Sigmoid colon (tissue), 7 donors: ENCODE data around the gene TMTC1. TPM values are rescaled to one million over a fixed set of nuclear protein-coding genes. Genes with fewer than 3 reads are reported as not detected.

Experiments
- DNase-seq: peaks from one replicate; pipeline ENCODE4 v3.0.0-alpha.2; 2019
- H3K27ac ChIP-seq, 4 donors: fragments of 200-600 bp; sonication (generic); one replicate each; pipeline ENCODE4 v1.5.1; 2016 to 2019; ENCODE audit warnings: mild to moderate bottlenecking in 1 of 4
- H3K27me3 ChIP-seq, 3 donors: fragments of 200-600 bp; sonication (generic); one replicate each; pipeline ENCODE4 v1.5.1; 2019; ENCODE audit warnings: mild to moderate bottlenecking in 1 of 3
- H3K36me3 ChIP-seq, 4 donors: fragments of 200-600 bp; sonication (generic); one replicate each; pipeline ENCODE4 v1.5.1; 2016 to 2019
- H3K4me1 ChIP-seq, 4 donors: fragments of 200-600 bp; sonication (generic); one replicate each; pipeline ENCODE4 v1.5.1; 2017 to 2019
- H3K4me3 ChIP-seq, 4 donors: fragments of 200-600 bp; sonication (generic); one replicate each; pipeline ENCODE4 v1.5.1; 2017 to 2019; ENCODE audit warnings: mild to moderate bottlenecking in 2 of 4, moderate library complexity in 1 of 4
- H3K9me3 ChIP-seq, 4 donors: fragments of 200-600 bp in 3 of 4; sonication (generic) in 3 of 4; one replicate each; pipeline versions ENCODE4 v1.5.1 to v1.6.1; 2013 to 2019
- EP300 ChIP-seq, 4 donors: sonication (generic); formaldehyde crosslinking; IDR thresholded peaks; one replicate each; pipeline ENCODE4 v1.6.1; 2017; ENCODE audit warnings: antibody characterized with exemption in 4 of 4
- POLR2A ChIP-seq, 2 donors: fragments of 450-650 bp; IDR thresholded peaks; one replicate each; pipeline ENCODE4 v1.6.1; 2016; ENCODE audit warnings: antibody characterized with exemption in 2 of 2, mild to moderate bottlenecking in 2 of 2, moderate library complexity in 2 of 2
- POLR2AphosphoS5 ChIP-seq, 4 donors: sonication (generic); formaldehyde crosslinking; IDR thresholded peaks; one replicate each; pipeline ENCODE4 v1.6.1; 2017; ENCODE audit warnings: antibody characterized with exemption in 4 of 4
- WGBS, 2 donors: extraction: QIAGEN DNeasy Blood & Tissue Kit; methylation state at CpG; one replicate each; pipeline ENCODE4 v1.1.7; 2013; 5-methylcytosine and 5-hydroxymethylcytosine counted together
- intact Hi-C: fragments of 100-400 bp; cut with DNase I; formaldehyde crosslinking; loops from one replicate; pipeline ENCODE4 v1.15.1; 2023
- polyA plus RNA-seq, 3 donors: library from polyadenylated mRNA; stranded (reverse); fragments of 200-250 nt; gene quantifications; one replicate each; pipeline ENCODE4 v1.2.3, GENCODE V29; 2013
- total RNA-seq, 4 donors: library from RNA; depleted of rRNA; stranded (reverse); fragments of >200 nt; gene quantifications; one replicate each; pipeline ENCODE4 v1.1.0, GENCODE V29; 2016
- TF ChIP-seq, protein P1 (sequence below), 4 experiments: fragments of 450-650 bp in 3 of 4; fragments of 200-600 bp in 1 of 4; IDR thresholded peaks; one replicate each; pipeline ENCODE4 v1.5.1; 2016 to 2019; ENCODE audit warnings: antibody characterized with exemption in 4 of 4, mild to moderate bottlenecking in 3 of 4, moderate library complexity in 2 of 4
- donor health status: healthy with polysubstance abuse.
- donor health status: Bipolar disorder and iron deficiency.
- donor health status: healthy.

The TMTC1 gene
- total and polyA plus RNA-seq, 7 donors, result 0.46 to 77.5 (median 61.5) TPM

DNA sequence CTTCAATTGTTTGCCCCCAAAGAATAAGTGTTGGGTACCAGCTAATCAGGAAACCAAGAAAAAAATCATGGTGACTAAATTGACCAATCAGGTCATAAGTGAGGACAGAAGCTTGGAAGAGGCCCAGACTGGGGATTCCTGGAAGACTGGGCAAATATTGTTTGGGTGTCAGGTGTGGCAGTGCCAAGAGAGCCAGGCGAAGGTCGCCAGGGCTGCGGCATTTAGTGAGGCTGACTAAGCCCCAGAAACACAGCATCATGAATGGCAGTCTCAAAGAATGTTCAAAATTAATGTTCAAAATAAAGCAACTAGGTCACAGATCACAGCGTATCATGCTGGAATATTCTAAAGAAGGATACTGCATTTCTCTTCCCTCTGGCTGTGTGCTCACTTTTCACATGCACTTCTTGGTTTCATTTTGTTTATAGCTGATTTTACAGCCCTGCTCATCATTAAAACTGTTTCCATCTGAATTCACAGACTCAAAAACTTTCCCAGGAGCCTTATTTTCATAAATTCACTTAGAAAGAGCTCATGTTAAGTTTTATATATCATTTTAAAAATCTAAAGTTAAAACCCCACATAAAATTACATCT is 201.0 kb downstream of the TMTC1 start:
- H3K27me3 ChIP-seq, result no peaks in the 10 kb centered on the region
- intact Hi-C loops, result no loop called here
- peaks cover 0 to 45% (median 26%) of the 10 kb centered on the region in 4 donors for H3K4me1 ChIP-seq
- 25 to 61% methylated on average over 4 of the region's 4 CpGs for WGBS, 2 donors
- no peaks in the 10 kb centered on the region for H3K9me3 ChIP-seq
- H3K36me3 ChIP-seq, result no peaks in the 10 kb centered on the region
- peak overlapping the region; percentile 58 to 77 (median 68) for H3K27ac ChIP-seq
- peak overlapping the region in 1 of 4 donors; percentile 5 for H3K4me3 ChIP-seq
- DNase-seq, result no peak
- TF ChIP-seq EP300 (IDR thresholded peaks at IDR 0.05) (no peak), POLR2A (IDR thresholded peaks at IDR 0.05) (no peak), POLR2AphosphoS5 (IDR thresholded peaks at IDR 0.05) (no peak)
- TF ChIP-seq, protein P1, sequence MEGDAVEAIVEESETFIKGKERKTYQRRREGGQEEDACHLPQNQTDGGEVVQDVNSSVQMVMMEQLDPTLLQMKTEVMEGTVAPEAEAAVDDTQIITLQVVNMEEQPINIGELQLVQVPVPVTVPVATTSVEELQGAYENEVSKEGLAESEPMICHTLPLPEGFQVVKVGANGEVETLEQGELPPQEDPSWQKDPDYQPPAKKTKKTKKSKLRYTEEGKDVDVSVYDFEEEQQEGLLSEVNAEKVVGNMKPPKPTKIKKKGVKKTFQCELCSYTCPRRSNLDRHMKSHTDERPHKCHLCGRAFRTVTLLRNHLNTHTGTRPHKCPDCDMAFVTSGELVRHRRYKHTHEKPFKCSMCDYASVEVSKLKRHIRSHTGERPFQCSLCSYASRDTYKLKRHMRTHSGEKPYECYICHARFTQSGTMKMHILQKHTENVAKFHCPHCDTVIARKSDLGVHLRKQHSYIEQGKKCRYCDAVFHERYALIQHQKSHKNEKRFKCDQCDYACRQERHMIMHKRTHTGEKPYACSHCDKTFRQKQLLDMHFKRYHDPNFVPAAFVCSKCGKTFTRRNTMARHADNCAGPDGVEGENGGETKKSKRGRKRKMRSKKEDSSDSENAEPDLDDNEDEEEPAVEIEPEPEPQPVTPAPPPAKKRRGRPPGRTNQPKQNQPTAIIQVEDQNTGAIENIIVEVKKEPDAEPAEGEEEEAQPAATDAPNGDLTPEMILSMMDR (IDR thresholded peaks at IDR 0.05), result no peak

DNA sequence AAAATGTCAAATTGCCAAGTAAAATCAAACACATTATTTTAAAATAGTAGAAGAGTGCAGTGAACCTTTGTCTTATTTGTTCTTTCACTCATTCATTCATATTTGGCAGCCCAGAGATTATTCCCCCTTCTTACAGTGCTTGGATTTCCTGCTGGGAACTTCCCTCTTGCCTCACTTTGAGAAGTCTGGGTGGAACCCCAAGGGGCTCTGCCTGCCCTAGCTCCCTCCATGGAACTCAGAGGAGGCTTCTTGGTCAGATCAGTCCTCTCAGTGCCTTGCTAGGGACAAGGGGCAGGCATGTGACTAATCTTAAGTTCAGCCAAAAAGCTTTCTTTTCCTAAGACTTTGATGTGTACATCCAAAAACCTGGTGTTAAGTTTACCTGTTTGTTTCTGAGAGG is 201.6 kb downstream of the TMTC1 start:
- H3K4me3 ChIP-seq, result no peak overlapping the region
- peaks cover 0 to 45% (median 26%) of the 10 kb centered on the region in 4 donors for H3K4me1 ChIP-seq
- H3K27me3 ChIP-seq, result no peaks in the 10 kb centered on the region
- H3K27ac ChIP-seq, result peak overlapping the region; percentile 58 to 77 (median 68)
- H3K9me3 ChIP-seq, result no peaks in the 10 kb centered on the region
- TF ChIP-seq POLR2AphosphoS5 (IDR thresholded peaks at IDR 0.05) (no peak), POLR2A (IDR thresholded peaks at IDR 0.05) (no peak), EP300 (IDR thresholded peaks at IDR 0.05) (no peak)
- TF ChIP-seq, protein P1 (IDR thresholded peaks at IDR 0.05), result no peak
- intact Hi-C loops, result no loop called here
- no peak for DNase-seq
- H3K36me3 ChIP-seq, result no peaks in the 10 kb centered on the region

DNA sequence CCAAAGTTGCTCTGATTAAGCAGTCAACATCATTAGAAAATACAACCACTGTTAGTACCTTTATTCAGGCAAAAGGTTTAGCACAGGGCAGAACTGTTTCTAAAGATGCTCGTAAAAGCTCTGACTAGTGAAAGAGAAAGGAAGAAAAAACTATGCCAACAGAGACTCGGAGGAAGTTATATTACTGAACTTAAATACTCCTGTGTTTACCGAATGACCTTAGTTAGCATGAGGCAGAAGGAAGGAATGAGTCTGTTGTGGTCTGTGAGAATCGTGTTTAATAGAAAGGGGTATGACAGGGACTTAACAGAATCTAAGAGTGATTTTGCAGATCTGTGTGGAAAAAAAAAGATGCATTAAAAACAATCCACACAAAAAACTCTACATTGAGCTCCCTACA is 202.1 kb downstream of the TMTC1 start:
- DNase-seq, result no peak
- no peak for TF ChIP-seq POLR2A (IDR thresholded peaks at IDR 0.05)
- TF ChIP-seq POLR2AphosphoS5 (IDR thresholded peaks at IDR 0.05), result no peak
- TF ChIP-seq, protein P1 (IDR thresholded peaks at IDR 0.05), result no peak
- no peak for TF ChIP-seq EP300 (IDR thresholded peaks at IDR 0.05)
- Histone ChIP-seq H3K36me3 (peaks cover 0 to under 1% (median 0%) of the 10 kb centered on the region in 4 donors), H3K27me3 (no peaks in the 10 kb centered on the region), H3K4me1 (peaks cover 0 to 45% (median 26%) of the 10 kb centered on the region in 4 donors), H3K9me3 (no peaks in the 10 kb centered on the region), H3K4me3 (no peak overlapping the region), H3K27ac (peak overlapping the region; percentile 31 to 77 (median 68))
- intact Hi-C loops, result no loop called here
- WGBS, 2 donors, result 5 to 18% methylated on average over 4 of the region's 4 CpGs

DNA sequence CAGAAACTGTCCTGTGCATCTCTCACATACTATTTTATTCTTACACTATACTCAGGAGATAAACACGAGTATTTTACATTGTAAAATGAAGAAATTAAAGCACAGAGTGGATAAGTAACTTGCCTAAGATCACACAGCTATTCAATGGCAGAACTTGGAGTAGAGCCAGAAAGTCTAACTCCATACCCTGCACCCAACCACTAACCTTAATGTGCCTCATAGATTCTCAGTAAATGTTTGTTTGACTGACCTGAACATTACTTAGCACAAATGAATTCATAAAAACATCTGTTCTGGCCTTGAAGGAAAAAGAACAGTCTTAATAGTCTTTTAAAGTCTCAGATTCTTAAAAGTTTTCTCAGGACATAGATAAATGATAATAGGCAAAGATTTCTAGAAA is 202.8 kb downstream of the TMTC1 start:
- no peaks in the 10 kb centered on the region for H3K9me3 ChIP-seq
- peak overlapping the region in 3 of 4 donors; percentile 20 to 77 (median 75) for H3K27ac ChIP-seq
- 54 to 81% methylated on average over 1 of the region's 1 CpG for WGBS, 2 donors
- intact Hi-C loops, result no loop called here
- TF ChIP-seq EP300 (IDR thresholded peaks at IDR 0.05) (no peak), POLR2AphosphoS5 (IDR thresholded peaks at IDR 0.05) (no peak), POLR2A (IDR thresholded peaks at IDR 0.05) (no peak)
- TF ChIP-seq, protein P1 (IDR thresholded peaks at IDR 0.05), result no peak
- DNase-seq, result no peak
- H3K4me1 ChIP-seq, result peaks cover 0 to 45% (median 26%) of the 10 kb centered on the region in 4 donors
- H3K4me3 ChIP-seq, result no peak overlapping the region
- no peaks in the 10 kb centered on the region for H3K27me3 ChIP-seq
- peaks cover 0 to 4% (median 0%) of the 10 kb centered on the region in 4 donors for H3K36me3 ChIP-seq
